HG03520 (cell line): Measurements from ENCODE around the gene SLC6A7.
"Not testable (repeated sequence)": the region's sequence is repeated elsewhere in the genome, so short reads cannot be mapped to it uniquely, and the experiment has no call there.

Experiments
- ATAC-seq: cut with Tn5 transposase; IDR thresholded peaks from one replicate; pipeline ENCODE4 v1.9.1; 2021; ENCODE audit warnings: mild to moderate bottlenecking, moderate library complexity; ENCODE audit not compliant: unreplicated experiment

The SLC6A7 gene

DNA sequence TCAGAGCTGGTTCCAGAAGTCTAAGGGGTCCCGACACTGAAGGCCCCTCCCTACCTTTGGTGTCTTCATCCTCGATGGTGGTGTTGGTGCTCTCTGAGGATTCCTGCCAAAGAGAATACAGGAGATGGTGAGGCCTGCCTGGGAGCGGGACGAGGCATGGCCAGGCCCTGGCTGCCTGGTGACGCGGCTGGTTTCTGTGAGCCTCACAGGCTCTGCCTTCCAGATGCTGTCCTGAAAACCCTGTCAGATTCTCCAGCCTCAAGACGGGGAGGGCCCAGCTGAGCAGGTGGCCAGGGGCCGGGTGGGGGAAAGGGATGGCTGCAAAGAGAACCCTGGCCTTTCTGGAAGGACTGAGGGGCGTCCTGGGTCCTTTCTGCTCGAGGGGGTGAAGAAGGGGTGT is 48.8 kb downstream of the SLC6A7 start:
- no peak for ATAC-seq

DNA sequence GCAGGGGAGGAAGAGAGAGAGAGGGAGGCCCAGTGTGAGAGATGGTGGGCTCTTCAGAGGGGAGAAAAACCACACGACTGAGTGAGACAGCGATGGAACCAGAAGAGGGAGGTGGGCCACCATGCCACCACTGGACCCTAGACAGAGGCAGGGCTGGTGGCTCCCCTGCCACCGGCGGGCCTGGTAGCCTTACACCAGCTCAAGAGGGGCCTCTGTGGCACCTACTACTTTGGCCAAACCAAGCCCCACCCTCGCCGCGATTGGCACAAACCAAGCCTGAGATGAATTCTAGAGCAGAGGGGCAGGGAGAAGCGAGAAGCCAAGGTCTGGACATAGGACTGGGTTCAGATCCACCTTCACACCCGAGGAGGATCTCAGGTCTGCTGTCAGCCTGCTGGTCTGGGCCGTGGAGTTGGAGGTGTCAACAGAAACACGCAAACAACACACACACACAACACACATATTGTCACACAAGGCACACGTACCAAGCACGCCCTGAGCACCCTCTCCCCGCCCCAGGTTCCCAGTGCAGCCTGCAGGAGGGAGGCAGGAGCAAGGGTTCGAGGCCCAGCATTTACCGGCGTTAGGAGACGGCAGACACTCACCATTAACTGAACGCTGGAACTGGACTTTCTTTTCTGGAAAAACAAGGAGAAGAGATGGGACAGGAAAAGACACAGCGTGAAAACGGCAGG is 49.4 kb downstream of the SLC6A7 start:
- no peak for ATAC-seq

DNA sequence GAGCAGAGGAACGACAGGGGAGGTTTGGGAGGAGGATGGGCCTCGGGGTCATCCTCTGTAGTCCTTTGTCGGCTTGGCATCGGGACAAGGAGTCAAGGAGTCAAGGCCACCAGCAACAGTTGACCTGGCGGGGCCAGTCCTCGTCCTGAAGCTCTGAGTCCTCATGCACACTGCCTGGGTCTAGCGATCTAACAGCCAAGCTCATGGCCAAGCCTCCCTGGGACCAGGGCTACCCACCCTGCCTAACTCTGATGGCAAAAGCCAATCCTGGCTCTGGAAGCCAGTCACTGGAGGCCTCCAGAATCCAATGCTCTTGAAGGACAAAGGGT is 49.9 kb downstream of the SLC6A7 start:
- ATAC-seq = no peak

DNA sequence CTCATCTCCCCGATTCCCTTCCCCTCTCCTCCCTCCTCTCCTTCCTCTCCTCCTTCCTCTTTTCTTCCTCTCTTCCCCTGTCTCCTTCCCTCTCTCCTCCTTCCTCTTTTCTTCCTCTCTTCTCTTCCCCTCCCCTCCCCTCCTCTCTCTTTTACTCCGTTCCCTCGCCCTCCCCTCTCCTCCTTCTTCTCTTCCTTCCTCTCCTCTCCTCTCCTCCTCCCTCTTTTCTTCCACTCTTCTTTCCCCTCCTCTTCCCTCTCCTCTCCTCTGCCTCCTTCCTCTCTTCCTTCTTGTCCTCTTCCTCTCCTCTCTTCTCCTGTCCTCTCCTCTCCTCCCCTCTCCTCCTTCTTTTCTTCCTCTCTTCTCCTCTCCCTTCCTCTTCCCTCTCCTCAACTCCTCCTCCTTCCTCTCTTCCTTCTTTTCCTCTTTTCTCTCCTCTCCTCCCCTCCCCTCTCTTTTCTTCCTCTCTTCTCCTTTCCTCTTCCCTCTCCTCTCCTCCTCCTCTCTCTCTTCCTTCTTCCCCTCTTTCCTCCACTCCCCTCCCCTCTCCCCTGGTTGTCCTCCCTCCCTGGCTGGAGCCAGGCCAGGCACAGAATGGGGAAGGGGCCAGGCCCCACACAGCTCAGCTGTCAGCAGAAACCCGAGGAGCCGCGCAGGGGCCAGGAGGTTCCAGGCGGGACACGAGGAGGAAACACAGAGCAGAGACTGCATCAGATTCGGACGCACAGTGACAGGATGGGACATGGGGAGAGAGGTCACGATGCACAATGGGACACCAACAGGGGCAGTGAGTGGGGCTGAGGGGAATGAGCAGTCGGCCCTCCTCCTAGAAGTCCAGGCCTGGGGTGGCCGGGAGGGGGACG is 51.7 kb downstream of the SLC6A7 start:
- ATAC-seq = no peak

DNA sequence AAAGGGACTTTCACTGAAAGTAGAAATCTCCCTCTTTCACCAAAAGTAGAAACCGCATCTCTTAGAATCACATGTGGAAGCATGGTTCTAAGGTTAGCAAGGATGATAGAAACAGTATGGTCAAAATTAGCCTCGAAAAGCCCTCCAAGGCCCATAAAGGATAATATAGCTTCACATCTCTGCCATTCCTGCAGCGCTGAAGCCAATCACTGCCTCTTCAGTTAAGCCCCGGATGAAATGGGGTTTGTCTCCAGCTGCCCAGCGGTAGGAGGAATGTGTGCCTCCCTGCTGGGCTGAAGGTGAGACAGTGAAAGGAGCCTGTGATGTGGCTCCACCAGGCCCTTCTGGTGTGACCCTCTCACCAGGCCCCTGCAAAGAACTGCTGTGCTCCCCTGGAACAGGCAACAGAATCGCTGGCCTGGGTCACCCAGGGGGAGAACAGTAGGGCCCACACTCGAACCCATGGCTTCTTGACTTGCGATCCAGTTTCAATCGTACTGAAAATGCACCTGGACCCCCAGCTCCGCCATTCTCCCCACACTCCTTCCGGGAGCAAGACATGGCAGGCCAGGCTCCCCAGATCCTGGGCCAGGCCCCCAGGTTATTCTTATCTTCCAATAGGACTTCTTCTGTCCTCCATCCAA is 52.5 kb downstream of the SLC6A7 start:
- no peak for ATAC-seq

DNA sequence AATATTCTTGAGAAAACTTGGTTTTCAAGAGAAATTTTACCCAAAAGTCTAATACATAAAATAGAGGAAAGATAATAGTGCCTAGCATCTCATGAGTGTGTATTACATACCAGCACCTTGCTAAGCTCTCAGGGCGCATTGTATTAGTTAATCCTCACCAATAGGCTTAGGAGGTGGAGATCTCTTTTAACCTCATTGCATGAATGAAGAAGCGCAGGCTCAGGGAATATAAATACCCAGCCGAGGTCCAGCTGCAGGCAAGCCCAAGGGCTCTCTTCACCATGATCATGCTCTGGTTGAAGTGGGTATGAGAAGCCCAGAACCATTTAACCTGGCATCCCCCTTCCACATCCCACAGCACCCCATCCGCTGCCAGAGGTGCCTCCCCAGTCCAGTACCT is 53.7 kb downstream of the SLC6A7 start:
- ATAC-seq = no peak

DNA sequence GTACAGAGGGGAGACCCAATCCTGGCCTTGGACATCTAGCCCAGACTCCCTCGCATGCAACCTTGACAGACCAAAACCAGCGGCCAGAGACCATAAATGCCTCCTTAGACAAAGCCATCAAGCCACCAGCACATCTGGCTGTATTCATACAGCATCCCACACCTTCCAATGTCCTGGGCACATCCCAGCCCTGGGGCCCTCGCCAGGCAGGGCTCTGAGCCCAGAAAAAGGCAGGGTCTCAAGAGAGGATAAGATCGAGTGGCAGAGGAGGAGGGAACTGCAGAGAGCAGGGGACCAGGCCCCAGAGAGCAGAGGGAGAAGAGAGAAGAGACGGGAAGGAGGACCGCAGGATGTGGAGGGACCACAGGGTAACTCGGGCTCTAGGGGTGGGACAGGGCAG is 54.3 kb downstream of the SLC6A7 start:
- ATAC-seq = no peak

DNA sequence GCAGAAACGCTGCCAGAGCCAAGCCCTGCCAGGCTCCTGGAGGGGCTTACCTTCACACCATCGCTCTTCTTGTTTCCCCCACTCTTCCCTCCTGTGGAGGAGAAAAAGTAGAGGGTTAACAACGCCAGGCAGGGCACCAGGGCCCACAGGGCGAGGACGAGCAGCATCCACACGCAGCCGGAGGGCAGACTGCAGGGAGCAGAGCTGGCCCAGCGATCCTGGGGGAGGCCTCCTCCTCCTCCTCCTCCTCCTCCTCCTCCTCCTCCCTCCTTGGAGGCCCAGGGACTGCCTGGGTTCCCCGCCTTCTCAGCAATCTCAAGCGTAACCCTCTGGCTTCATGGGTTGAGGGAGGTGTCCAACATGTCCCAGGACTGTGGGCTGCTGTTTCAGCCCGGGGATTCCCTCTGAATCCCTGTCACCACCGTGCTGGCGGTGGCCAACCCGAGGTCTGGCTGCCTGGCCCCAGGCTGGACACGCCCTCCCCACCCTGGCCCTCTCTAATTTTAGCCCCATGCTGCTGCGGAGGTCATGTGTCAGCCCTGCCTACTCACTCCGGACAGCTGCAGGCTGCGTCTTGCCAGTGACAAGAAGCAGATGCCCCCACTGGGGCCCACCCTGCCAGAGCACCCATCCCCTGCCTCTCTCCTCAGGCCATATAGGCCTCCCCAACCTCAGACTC is 55.4 kb downstream of the SLC6A7 start:
- ATAC-seq = no peak

DNA sequence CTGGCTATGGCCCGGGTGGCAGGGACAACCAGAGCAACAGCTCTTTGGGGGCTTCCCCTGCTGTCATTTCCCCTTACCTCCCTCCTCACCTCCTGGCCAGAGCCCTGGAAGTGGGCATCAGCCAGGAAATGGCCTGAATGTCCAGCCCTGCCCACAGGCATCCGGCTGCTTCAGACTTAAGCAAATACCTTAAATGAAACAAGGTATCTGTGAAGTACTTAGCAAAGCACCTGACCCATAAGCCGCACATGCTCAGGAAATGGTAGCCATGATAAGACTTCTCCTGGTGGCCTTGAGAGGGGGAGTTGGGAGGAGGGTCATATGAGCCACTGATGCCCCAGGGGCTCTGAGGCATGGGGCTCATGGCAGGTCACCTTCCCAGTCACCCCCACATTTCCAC is 55.9 kb downstream of the SLC6A7 start:
- no peak for ATAC-seq

DNA sequence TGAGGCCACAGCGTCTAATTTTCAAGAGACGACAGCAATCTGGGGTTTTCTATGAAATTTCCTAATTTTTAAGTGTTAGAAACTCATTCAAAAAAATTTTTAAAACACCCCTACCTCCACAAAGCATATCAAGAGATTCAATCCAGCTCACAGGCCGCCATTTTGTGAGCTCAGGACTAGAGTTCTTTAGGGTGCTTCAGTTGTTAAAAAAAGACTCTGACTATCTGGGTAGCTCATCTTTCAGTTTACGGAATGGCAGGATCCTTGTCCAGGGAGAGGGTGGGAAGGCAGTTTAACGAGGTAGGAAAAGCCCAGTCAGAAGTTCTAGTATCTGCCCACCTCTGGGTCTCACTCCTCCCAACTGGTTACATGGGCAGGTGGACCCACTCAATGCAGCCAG is 56.6 kb downstream of the SLC6A7 start:
- no peak for ATAC-seq

DNA sequence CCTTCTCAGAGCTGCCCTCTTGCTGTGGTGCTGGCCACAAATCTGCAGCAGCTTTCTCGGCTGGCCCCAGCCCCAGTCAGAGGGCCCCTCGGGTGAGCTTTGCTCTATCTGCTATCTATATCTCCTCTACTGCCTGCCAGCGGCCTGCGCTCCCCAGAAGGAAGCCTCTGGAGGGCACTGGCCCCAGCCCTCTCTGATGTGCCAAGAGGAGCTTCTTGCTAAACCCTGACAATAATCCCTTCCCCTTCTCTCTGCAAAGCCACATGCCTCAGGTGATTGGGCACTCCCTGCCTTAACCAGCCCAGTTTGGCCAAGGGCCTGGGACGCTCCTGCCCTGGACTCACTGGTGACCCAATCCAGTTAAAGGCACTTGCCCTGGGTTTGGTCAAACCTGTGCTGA is 57.0 kb downstream of the SLC6A7 start:
- no peak for ATAC-seq

DNA sequence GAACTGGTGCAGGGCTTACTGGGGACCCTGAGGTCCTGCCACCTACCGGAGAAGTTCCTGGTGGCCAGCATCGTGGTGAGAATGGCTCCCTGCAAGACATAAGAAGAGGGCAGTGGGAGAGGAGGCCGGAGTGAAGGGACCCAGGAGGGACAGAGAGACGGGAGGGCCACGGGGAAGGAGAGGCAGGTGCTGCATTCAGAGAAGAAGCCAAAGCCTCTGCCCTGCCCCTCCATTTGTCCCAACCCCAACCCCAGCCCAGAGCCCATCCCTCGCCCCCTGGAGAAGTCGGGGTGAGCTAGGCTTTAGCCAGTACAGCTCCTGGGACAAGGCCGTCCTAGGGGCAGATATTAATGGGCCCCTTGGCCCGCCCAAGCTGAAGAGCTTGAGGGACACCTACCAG is 57.9 kb downstream of the SLC6A7 start:
- no peak for ATAC-seq

DNA sequence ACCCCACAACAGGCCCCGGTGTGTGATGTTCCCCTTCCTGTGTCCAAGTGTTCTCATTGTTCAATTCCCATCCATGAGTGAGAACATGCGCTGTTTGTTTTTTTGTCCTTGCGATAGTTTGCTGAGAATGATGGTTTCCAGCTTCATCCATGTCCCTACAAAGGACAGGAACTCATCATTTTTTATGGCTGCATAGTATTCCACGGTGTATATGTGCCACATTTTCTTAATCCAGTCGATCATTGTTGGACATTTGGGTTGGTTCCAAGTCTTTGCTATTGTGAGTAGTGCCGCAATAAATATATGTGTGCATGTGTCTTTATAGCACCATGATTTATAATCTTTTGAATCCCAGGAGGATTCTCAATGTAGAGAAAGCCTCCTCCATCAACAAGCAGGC is 58.6 kb downstream of the SLC6A7 start:
- not testable (repeated sequence) for ATAC-seq

DNA sequence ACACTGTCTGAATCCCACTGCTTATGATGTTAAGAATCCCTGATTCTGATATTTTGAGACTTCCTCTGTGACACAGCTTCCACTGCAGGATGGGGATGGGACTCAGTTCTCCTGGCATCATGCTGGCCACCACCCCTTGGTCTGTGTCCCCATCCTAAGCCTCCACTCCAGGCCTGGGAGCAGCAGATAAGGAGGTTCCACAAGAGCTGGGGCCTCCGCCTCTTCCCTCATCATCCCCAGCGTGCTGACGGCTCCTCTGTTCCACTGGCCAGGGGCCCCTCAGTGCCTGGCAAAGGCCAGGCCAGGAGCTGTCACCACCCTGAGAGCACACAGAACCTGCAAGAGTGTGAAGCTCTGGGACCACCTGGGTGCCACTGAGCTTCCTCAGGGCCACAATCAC is 59.1 kb downstream of the SLC6A7 start:
- no peak for ATAC-seq

DNA sequence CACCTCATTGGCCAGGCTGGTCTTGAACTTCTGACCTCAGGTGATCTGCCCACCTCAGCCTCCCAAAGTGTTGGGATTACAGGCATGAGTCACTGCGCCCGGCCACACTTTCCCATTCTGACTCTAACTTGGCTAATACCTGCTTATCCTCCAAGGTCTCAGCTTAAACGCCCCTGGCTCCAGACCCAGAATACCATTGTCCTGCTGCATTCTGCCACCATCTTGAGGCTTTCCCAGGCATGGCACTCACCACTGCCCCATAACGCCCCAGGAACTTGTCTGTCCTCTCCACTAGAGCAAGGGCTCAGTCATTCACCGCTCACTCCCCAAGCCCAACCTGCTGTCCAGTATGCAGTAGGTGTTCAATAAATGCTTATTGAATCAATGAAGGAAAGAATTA is 59.9 kb downstream of the SLC6A7 start:
- no peak for ATAC-seq

DNA sequence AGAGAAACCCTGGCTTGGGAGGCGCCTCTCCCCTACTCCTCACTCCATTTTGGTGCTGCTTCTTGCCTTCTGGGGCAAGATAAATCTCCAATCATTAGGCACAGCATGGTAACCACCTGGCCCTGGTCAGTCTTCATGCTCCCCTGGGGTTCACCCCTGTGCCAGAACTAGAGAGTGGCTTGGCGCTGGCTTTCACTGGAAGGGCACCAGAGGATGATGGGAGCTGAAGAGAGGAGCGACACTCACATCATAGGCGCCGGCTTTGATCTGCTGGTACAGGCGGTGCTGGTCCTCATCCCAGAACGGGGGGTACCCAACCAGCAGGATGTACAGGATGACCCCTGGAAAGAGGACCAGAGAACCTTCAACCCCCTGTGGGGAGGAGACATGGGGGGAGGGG is 61.6 kb downstream of the SLC6A7 start:
- ATAC-seq = no peak

DNA sequence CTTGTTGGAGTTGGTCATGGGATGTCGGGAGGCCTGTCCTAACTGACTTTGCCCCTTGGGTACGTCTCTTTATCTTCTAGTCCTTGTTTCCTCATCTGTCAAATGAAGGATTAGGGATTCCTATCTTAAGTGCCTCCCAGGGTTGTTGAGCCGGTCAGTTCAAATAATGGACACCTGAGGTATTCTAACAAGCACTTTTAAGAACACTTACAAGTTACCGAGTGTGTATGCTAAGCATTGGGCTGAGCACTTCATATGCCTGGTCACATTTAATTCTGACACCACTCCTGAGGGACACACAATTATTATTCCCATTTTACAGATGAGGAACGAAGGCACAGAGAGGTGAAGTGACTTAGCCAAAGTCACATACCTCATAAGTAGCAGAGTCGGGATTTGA is 62.6 kb downstream of the SLC6A7 start:
- ATAC-seq = no peak

DNA sequence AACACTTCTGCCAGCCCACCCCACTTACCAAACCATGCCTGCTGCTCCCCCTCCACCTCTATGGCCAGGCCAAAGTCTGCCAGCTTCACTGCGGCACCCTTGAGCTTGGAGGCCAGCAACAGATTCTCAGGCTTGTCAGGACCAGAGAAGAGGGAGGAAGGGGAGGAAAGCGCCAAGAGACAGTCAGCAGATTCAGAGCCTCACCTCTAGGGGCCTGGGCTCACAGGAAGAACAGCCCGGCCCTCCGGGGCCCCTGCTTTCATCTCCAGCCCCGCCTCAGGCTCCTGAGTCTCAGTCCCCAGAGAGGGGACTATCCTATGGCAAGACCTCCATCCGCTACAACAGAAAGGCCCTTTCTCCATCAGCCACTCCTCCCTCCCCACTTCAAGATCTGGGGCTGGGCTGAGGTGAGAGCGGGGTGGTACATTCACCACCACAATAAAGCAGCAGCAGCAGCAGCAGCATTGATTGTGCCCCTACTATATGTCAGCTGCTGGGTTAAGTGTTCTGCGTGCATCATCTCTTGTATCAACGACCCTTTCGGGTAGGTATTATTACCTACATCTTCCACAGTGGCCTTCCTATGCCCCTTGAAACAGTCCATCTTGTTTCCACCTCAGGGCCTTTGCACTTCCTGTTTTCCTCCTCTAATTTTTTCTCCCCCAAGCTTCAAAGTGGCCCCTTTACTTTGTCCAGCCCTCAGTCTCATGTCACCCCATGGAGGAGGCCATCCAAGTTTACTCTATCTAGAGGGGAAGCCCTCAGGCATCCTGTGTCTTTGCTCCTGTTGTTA is 63.8 kb downstream of the SLC6A7 start:
- ATAC-seq = no peak

DNA sequence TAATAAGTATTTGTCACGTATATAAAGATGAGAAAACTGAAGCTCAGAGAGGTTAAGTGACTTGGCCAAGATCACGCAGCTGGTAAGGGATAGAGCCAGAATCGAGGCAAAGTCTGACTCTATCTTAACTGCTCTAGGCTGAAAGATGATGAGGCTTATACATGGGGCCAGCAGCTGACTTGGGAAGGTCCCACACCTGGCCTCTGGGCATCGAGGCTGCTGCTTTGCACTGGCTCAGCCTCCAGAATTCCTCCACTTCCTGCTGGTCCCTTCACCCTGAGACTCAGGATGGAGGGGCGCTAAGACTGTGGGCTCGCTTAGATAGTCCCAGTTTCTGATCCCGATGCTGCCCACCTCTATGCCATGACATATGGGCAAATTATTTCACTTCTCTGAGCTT is 64.5 kb downstream of the SLC6A7 start:
- no peak for ATAC-seq

DNA sequence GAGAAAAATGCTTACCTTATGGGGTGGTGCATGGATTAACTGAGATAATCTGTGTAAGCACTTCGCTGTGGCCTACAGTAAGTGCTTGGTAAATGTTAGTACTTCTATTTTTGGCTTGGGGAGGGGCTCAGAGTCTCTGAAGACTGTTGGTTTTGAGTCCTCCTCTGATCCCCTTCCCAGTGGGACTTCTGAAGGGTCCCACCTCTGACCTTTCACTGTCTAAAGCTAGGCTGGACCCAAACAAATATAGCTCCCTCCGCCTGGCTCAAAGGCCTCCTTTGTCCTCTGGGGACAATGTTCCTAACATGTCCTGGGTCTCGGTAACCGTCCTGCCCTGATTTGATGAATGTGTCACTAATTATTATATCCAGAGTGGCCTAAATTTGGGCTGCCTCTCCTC is 64.9 kb downstream of the SLC6A7 start:
- no peak for ATAC-seq
